Kidney (tissue), 14 donors: Measurements from ENCODE around the gene SEMA6A. TPM values are rescaled to one million over a fixed set of nuclear protein-coding genes. Genes with fewer than 3 reads are reported as not detected.

ENCODE experiments used
- DNase-seq, 5 donors: peaks; one replicate each; pipeline ENCODE4 v3.0.0-alpha.2; 2013 to 2020
- FAIRE-seq: peaks from 2 replicates; lab custom pipeline; 2012; peaks lifted over from hg19 to GRCh38; lab: Jason Lieb, UNC
- H3K27ac ChIP-seq, 2 donors: one replicate each; pipeline ENCODE4 v1.7.0; 2013; ENCODE audit warnings: low read depth in 2 of 2, low read length in 2 of 2, inconsistent platforms in 1 of 2
- H3K27me3 ChIP-seq: one replicate; pipeline ENCODE4 v1.7.1; 2013; ENCODE audit warnings: low read length, inconsistent platforms; ENCODE audit not compliant: control insufficient read depth, insufficient read depth
- H3K36me3 ChIP-seq, 3 donors: one replicate each; pipeline versions ENCODE4 v1.7.0 to v1.7.1; 2013; ENCODE audit warnings: low read length in 3 of 3, control low read depth in 1 of 3, inconsistent platforms in 1 of 3; ENCODE audit not compliant: insufficient read depth in 3 of 3, control insufficient read depth in 2 of 3
- H3K4me1 ChIP-seq, 3 donors: one replicate each; pipeline versions ENCODE4 v1.7.0 to v1.7.1; 2013; ENCODE audit warnings: low read length in 3 of 3, inconsistent platforms in 1 of 3, low read depth in 1 of 3; ENCODE audit not compliant: control insufficient read depth in 2 of 3, insufficient read depth in 2 of 3
- H3K4me3 ChIP-seq, 3 donors: one replicate each; pipeline versions ENCODE4 v1.7.0 to v1.8.1; 2013; ENCODE audit warnings: low read length in 3 of 3, control low read depth in 1 of 3, inconsistent platforms in 1 of 3
- H3K9ac ChIP-seq, 3 donors: one replicate each; pipeline versions ENCODE4 v1.7.0 to v1.7.1; 2013; ENCODE audit warnings: low read length in 3 of 3, control low read depth in 1 of 3, inconsistent platforms in 1 of 3
- H3K9me3 ChIP-seq, 3 donors: one replicate each; pipeline versions ENCODE4 v1.7.0 to v1.7.1; 2013; ENCODE audit warnings: low read length in 3 of 3, control low read depth in 1 of 3, inconsistent platforms in 1 of 3; ENCODE audit not compliant: control insufficient read depth in 2 of 3, insufficient read depth in 1 of 3
- intact Hi-C: fragments of 100-400 bp; cut with DNase I; formaldehyde crosslinking; loops from one replicate; pipeline ENCODE4 v1.11.1; 2022
- polyA plus RNA-seq: library from polyadenylated mRNA; stranded (reverse); fragments of 350-450 nt; fragmentation: Illumina TruSeq; extraction: RNeasy Lipid Tissue Mini Kit (QIAGEN cat#74804); gene quantifications from one replicate; pipeline ENCODE4 v1.2.3, GENCODE V29; 2014; ENCODE audit warnings: low read depth, low replicate concordance; ENCODE audit not compliant: insufficient read depth
- total RNA-seq: library from RNA; stranded (reverse); fragmentation: NEBNext Ultra II Directional; extraction: Animal tissue kit (Norgen Biotek cat#: 25700); gene quantifications from one replicate; pipeline ENCODE4 v1.2.1, GENCODE V29; 2021
- TF ChIP-seq, protein P1 (sequence below): IDR thresholded peaks from 3 replicates; pipeline ENCODE4 v1.5.1; 2012; ENCODE audit warnings: mild to moderate bottlenecking, moderate library complexity, borderline replicate concordance; ENCODE audit not compliant: insufficient read depth; ENCODE audit errors: extremely low read depth
- donor health status: control.
- donor health status: control.
- donor health status: control.
- donor health status: control.
- donor health status: control.
- donor health status: DM: yes; HTN: yes; CAD: no.
- donor health status: Normal renal cell carcinoma (clear cell type).

Gene SEMA6A
- total and polyA plus RNA-seq, 2 donors from 2014 or later, result 4.0 to 51.6 TPM

DNA sequence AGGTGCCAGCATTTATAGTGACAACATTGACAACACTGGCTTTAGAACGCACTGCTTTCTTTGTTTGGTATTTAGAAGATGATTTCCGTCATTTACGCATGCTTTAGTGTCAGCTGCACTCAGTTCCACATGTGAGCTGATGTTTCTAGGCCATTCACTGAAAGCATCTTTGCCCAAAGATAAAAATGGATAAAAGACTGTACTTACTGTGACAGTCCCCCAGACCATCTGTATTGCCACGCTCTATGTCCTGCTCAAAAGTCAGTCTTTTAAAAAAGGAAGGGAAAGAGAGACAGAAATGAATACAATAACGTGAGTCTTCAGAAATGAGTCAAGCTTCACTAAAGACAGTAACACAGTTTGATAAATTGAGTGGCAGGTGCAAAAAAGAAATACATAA is 99.3 kb downstream of the SEMA6A start:
- Histone ChIP-seq H3K36me3 (peaks cover 3 to 21% (median 13%) of the 10 kb centered on the region in 3 donors), H3K4me1 (no peaks in the 10 kb centered on the region), H3K27me3 (no peaks in the 10 kb centered on the region), H3K4me3 (no peak overlapping the region), H3K9me3 (peaks cover 2 to 12% (median 3%) of the 10 kb centered on the region in 3 donors), H3K9ac (no peak overlapping the region), H3K27ac (no peak overlapping the region)
- intact Hi-C loops, result no loop called here
- TF ChIP-seq, protein P1, sequence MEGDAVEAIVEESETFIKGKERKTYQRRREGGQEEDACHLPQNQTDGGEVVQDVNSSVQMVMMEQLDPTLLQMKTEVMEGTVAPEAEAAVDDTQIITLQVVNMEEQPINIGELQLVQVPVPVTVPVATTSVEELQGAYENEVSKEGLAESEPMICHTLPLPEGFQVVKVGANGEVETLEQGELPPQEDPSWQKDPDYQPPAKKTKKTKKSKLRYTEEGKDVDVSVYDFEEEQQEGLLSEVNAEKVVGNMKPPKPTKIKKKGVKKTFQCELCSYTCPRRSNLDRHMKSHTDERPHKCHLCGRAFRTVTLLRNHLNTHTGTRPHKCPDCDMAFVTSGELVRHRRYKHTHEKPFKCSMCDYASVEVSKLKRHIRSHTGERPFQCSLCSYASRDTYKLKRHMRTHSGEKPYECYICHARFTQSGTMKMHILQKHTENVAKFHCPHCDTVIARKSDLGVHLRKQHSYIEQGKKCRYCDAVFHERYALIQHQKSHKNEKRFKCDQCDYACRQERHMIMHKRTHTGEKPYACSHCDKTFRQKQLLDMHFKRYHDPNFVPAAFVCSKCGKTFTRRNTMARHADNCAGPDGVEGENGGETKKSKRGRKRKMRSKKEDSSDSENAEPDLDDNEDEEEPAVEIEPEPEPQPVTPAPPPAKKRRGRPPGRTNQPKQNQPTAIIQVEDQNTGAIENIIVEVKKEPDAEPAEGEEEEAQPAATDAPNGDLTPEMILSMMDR, result no peak
- no peak for FAIRE-seq
- DNase-seq, result no peak

DNA sequence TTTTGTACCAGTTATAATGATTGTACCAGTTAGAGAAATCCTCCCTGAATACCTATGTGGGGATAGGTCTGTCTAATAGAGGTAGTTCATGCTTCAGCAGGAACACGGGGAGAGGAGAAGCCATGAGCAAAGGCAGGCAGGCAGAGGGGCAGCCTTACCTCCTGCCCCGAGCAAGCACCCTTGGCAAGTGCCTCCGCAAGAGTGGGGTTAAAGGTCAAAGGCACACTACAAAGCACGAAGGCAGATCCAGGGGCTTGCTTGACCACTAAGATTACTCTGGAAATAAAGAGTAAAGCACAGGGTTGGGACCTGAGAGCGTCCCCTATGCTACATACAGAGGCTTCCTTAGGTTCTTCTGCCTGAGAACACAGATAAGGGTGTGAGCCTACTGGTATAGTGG is 100.9 kb downstream of the SEMA6A start:
- FAIRE-seq, result no peak
- Histone ChIP-seq H3K9me3 (peaks cover 2 to 12% (median 3%) of the 10 kb centered on the region in 3 donors), H3K9ac (no peak overlapping the region), H3K36me3 (peaks cover 3 to 14% (median 5%) of the 10 kb centered on the region in 3 donors), H3K27me3 (no peaks in the 10 kb centered on the region), H3K4me1 (no peaks in the 10 kb centered on the region), H3K4me3 (no peak overlapping the region), H3K27ac (no peak overlapping the region)
- TF ChIP-seq, protein P1, result no peak
- intact Hi-C loops, result no loop called here
- no peak for DNase-seq

DNA sequence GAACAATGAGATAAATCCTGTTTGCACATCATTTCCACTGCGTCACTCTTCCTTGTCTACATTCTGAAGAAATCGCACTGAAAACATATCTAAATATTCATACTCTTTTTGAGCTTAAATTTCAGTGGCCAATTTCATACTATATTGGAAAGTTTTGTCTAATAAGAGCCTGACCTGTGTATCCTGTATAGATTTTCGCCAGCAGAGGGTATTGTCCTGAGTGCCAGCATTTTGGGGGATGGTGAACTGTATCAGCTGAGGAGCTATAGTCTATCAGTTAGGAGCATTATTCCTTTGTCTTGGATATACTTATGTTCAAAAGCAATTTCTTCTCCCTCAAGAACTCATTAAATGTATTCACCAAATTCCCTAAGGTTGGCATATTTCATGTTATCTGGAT is 102.3 kb downstream of the SEMA6A start:
- peaks cover 1 to 8% (median 2%) of the 10 kb centered on the region in 3 donors for H3K9me3 ChIP-seq
- no peak overlapping the region for H3K9ac ChIP-seq
- no peaks in the 10 kb centered on the region for H3K27me3 ChIP-seq
- DNase-seq, result no peak
- H3K4me1 ChIP-seq, result no peaks in the 10 kb centered on the region
- H3K27ac ChIP-seq, result no peak overlapping the region
- FAIRE-seq, result no peak
- intact Hi-C loops, result no loop called here
- H3K36me3 ChIP-seq, result peaks cover 0 to 6% (median 3%) of the 10 kb centered on the region in 3 donors
- TF ChIP-seq, protein P1, result no peak
- H3K4me3 ChIP-seq, result no peak overlapping the region

DNA sequence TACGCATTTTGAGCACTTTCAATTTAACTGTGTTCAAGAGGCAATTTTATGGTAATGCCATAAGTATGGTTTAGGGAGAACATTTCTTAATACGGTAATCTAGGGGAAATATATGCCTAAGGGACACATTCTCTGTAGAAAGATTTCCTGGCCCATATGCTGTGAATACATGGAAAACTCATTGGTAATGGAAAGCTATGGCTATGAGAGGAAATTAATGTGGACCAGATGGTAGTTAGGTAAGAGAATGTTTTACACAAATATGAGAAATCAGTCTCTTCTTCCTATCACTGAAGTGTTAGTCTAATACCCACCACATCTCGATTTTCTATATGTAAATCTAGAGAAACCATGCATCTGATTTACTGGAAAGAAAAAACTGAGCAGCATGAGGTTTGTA is 105.0 kb downstream of the SEMA6A start:
- DNase-seq (no peak), FAIRE-seq (no peak)
- peaks cover 0 to 3% (median 0%) of the 10 kb centered on the region in 3 donors for H3K36me3 ChIP-seq
- no peak overlapping the region for H3K27ac ChIP-seq
- H3K9ac ChIP-seq, result no peak overlapping the region
- no peaks in the 10 kb centered on the region for H3K27me3 ChIP-seq
- no peak overlapping the region for H3K4me3 ChIP-seq
- TF ChIP-seq, protein P1, result no peak
- intact Hi-C loops, result no loop called here
- no peaks in the 10 kb centered on the region for H3K4me1 ChIP-seq
- no peaks in the 10 kb centered on the region for H3K9me3 ChIP-seq
